Tibial nerve (tissue), 3 donors: ENCODE data around the gene PLXNB2.

ENCODE experiments used
- POLR2A ChIP-seq, 2 donors: fragments of 450-650 bp; IDR thresholded peaks; one replicate each; pipeline ENCODE4 v1.6.1; 2017; ENCODE audit warnings: antibody characterized with exemption in 2 of 2, mild to moderate bottlenecking in 2 of 2, moderate library complexity in 2 of 2
- TF ChIP-seq, protein P1 (sequence below), 5 experiments: fragments of 200-600 bp in 3 of 5; fragments of 450-650 bp in 2 of 5; sonication (generic) in 3 of 5; IDR thresholded peaks; one replicate each; pipeline ENCODE4 v1.5.1; 2016 to 2019; ENCODE audit warnings: antibody characterized with exemption in 5 of 5, mild to moderate bottlenecking in 3 of 5, moderate library complexity in 2 of 5

DNA sequence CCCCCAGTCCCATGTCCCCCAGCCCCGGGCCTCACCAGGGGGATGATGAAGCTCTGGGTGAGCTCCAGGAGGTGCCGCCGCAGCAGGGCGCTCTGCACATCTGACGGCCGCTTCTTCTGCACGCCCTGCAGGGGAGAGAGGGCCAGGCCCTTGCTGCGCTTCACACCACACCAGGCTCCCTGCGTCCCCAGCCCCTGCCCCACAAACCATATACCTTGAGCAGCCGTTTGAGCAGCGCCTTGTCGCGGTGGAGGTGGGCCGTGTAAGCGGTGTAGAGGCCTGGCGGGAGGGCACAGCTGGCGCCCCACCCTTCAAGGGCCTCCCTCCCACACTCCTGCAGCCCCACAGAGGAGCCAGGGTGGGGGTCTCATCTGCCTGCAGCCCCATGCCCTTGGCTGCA lies 6.2 kb upstream of the PLXNB2 start:
- TF ChIP-seq, protein P1, sequence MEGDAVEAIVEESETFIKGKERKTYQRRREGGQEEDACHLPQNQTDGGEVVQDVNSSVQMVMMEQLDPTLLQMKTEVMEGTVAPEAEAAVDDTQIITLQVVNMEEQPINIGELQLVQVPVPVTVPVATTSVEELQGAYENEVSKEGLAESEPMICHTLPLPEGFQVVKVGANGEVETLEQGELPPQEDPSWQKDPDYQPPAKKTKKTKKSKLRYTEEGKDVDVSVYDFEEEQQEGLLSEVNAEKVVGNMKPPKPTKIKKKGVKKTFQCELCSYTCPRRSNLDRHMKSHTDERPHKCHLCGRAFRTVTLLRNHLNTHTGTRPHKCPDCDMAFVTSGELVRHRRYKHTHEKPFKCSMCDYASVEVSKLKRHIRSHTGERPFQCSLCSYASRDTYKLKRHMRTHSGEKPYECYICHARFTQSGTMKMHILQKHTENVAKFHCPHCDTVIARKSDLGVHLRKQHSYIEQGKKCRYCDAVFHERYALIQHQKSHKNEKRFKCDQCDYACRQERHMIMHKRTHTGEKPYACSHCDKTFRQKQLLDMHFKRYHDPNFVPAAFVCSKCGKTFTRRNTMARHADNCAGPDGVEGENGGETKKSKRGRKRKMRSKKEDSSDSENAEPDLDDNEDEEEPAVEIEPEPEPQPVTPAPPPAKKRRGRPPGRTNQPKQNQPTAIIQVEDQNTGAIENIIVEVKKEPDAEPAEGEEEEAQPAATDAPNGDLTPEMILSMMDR (IDR thresholded peaks at IDR 0.05), result no peak
- TF ChIP-seq POLR2A (IDR thresholded peaks at IDR 0.05), result no peak
